Ishikawa (cell line): ENCODE measurements around the gene SALL3.

ENCODE experiments used
- CEBPB ChIP-seq: IDR thresholded peaks from 2 replicates; pipeline ENCODE4 v1.6.1; 2012
- CREB1 ChIP-seq: IDR thresholded peaks from 2 replicates; pipeline ENCODE4 v1.6.1; 2012; ENCODE audit warnings: low read depth
- EGR1 ChIP-seq: IDR thresholded peaks from 2 replicates; pipeline ENCODE4 v1.6.1; 2012
- EP300 ChIP-seq: IDR thresholded peaks from 2 replicates; pipeline ENCODE4 v1.6.1; 2012; ENCODE audit warnings: borderline replicate concordance
- FOXM1 ChIP-seq: IDR thresholded peaks from 2 replicates; pipeline ENCODE4 v1.6.1; 2012; ENCODE audit warnings: low read depth, borderline replicate concordance
- MAX ChIP-seq: IDR thresholded peaks from 2 replicates; pipeline ENCODE4 v1.6.1; 2012
- NFIC ChIP-seq: IDR thresholded peaks from 2 replicates; pipeline ENCODE4 v1.6.1; 2012
- RAD21 ChIP-seq: IDR thresholded peaks from 2 replicates; pipeline ENCODE4 v1.6.1; 2012; ENCODE audit warnings: low read depth
- REST ChIP-seq: IDR thresholded peaks from 2 replicates; pipeline ENCODE4 v1.6.1; 2012; ENCODE audit warnings: low read depth, mild to moderate bottlenecking
- TAF1 ChIP-seq: IDR thresholded peaks from 2 replicates; pipeline ENCODE4 v1.6.1; 2012; ENCODE audit warnings: low read depth, mild to moderate bottlenecking
- TCF12 ChIP-seq: IDR thresholded peaks from 2 replicates; pipeline ENCODE4 v1.6.1; 2012; ENCODE audit warnings: low read depth
- TEAD4 ChIP-seq: IDR thresholded peaks from 2 replicates; pipeline ENCODE4 v1.6.1; 2012
- USF1 ChIP-seq: IDR thresholded peaks from 2 replicates; pipeline ENCODE4 v1.6.1; 2012
- YY1 ChIP-seq: IDR thresholded peaks from 2 replicates; pipeline ENCODE4 v1.6.1; 2012; ENCODE audit warnings: low read depth
- ZBTB7A ChIP-seq: IDR thresholded peaks from 2 replicates; pipeline ENCODE4 v1.6.1; 2012; ENCODE audit warnings: low read depth

The SALL3 gene

GRCh38 chr18:78994000-78994399, 14.4 kb downstream of the SALL3 start:
- TF ChIP-seq CREB1 (no peak), EGR1 (no peak), USF1 (no peak), TCF12 (no peak), TAF1 (no peak)

- TF ChIP-seq TAF1 (no peak), TEAD4 (no peak), RAD21 (no peak), REST (no peak), YY1 (no peak), CEBPB (no peak), CREB1 (no peak), USF1 (no peak), NFIC (no peak), EP300 (no peak), MAX (no peak), ZBTB7A (no peak)
Observed at GRCh38 chr18:78994531-78994930, 14.9 kb downstream of the SALL3 start.

- TF ChIP-seq RAD21, result no peak
- TF ChIP-seq USF1, result no peak
- TF ChIP-seq MAX, result no peak
- TF ChIP-seq EGR1, result no peak
Observed at GRCh38 chr18:78994977-78995582, 15.5 kb downstream of the SALL3 start.

- TF ChIP-seq TAF1 (no peak), CREB1 (no peak), RAD21 (no peak), CEBPB (no peak), ZBTB7A (no peak), NFIC (no peak), EGR1 (no peak), MAX (no peak), REST (no peak), TCF12 (no peak), FOXM1 (no peak)
Observed at GRCh38 chr18:78995740-78996395, 16.2 kb downstream of the SALL3 start.

GRCh38 chr18:78996741-78997490, 17.3 kb downstream of the SALL3 start:
- TF ChIP-seq MAX (no peak), NFIC (no peak)
